Measurements from ENCODE around the gene FAM234B. TPM values are rescaled to one million over a fixed set of nuclear protein-coding genes. Genes with fewer than 3 reads are reported as not detected.

FAM234B gene
- total RNA-seq, 2 donors from 2014 or later: 14.7 to 24.3 TPM

- DNase-seq (ENCODE audit: low spot score): no peak
- 89% methylated on average over 5 of the region's 5 CpGs for WGBS
- Histone ChIP-seq H3K36me3 (no peaks in the 10 kb centered on the region), H3K27me3 (replicated peaks; ENCODE audit: insufficient read depth) (no peaks in the 10 kb centered on the region), H3K9me3 (no peaks in the 10 kb centered on the region), H3K4me3 (no peak overlapping the region), H3K4me1 (replicated peaks) (no peaks in the 10 kb centered on the region), H3K27ac (no peak overlapping the region)
- intact Hi-C loops (cut with DNase I): no loop called here
- no peak for TF ChIP-seq CTCF (IDR thresholded peaks at IDR 0.05)
- TF ChIP-seq POLR2A (IDR thresholded peaks at IDR 0.05): no peak
- TF ChIP-seq POLR2AphosphoS5 (IDR thresholded peaks at IDR 0.05): no peak
Measured at GRCh38 chr12:13087766-13088165, 43.6 kb downstream of the FAM234B start.

DNA sequence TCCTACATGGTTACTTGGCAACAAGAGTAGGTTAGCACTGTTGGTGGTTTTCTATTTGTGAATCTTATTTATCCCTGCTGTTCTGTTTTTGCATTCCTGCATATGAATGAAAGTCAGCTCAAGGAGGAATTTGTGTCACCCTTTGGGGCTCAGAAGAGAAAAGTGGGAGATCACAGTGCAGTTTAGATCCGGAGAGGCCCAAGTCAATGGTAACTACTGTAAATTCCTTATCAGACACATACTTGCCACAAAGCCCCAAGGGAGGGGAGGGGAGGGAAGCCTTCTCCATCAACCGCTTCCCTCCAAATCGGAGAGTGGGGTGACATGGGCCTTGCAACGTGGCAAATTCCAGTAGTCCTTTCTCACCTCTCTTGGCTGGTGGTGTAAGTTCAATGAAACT, 44.3 kb downstream of the FAM234B start:
- Histone ChIP-seq H3K27ac (no peak overlapping the region), H3K4me3 (no peak overlapping the region), H3K27me3 (replicated peaks; ENCODE audit: insufficient read depth) (no peaks in the 10 kb centered on the region), H3K4me1 (replicated peaks) (no peaks in the 10 kb centered on the region), H3K36me3 (no peaks in the 10 kb centered on the region), H3K9me3 (no peaks in the 10 kb centered on the region)
- DNase-seq (ENCODE audit: low spot score): no peak
- intact Hi-C loops (cut with DNase I): no loop called here
- TF ChIP-seq POLR2A (IDR thresholded peaks at IDR 0.05): no peak
- no peak for TF ChIP-seq CTCF (IDR thresholded peaks at IDR 0.05)
- no peak for TF ChIP-seq POLR2AphosphoS5 (IDR thresholded peaks at IDR 0.05)
- WGBS: 86% methylated on average over 4 of the region's 4 CpGs

- TF ChIP-seq POLR2AphosphoS5 (IDR thresholded peaks at IDR 0.05) (no peak), POLR2A (IDR thresholded peaks at IDR 0.05) (no peak), CTCF (IDR thresholded peaks at IDR 0.05) (no peak)
- H3K27ac ChIP-seq: no peak overlapping the region
- H3K27me3 ChIP-seq (replicated peaks; ENCODE audit: insufficient read depth): no peaks in the 10 kb centered on the region
- intact Hi-C loops (cut with DNase I): loop anchor here (10.0 kb wide), 2 partner anchors 175 to 305 kb away; partner anchors contain the start of gene APOLD1
- H3K9me3 ChIP-seq: no peaks in the 10 kb centered on the region
- H3K36me3 ChIP-seq: no peaks in the 10 kb centered on the region
- no peak for DNase-seq (ENCODE audit: low spot score)
- WGBS: 93% methylated on average over 4 of the region's 4 CpGs
- H3K4me1 ChIP-seq (replicated peaks): no peaks in the 10 kb centered on the region
- H3K4me3 ChIP-seq: no peak overlapping the region
Measured at GRCh38 chr12:13090054-13090453, 45.9 kb downstream of the FAM234B start.

DNA sequence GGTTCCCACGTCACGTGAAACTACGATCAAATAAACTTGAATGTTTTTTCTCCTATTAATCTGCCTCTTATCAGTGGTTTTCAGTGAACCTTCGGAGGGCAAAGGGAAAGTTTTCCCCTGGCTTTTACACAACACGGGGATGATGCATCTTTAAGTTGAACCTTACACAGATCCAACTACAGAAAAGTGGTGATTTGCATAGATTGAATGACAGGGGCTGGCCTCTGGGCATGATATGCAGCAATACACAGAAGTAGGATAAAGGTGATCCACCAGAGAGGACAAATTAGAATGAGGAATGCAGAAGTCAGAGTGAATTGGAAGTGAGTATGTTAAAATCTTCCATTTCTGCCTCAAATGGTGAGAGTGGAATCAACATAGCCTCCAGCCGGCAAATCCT, 47.7 kb downstream of the FAM234B start:
- Histone ChIP-seq H3K9me3 (no peaks in the 10 kb centered on the region), H3K4me3 (no peak overlapping the region), H3K27ac (no peak overlapping the region), H3K36me3 (no peaks in the 10 kb centered on the region), H3K4me1 (replicated peaks) (no peaks in the 10 kb centered on the region), H3K27me3 (replicated peaks; ENCODE audit: insufficient read depth) (no peaks in the 10 kb centered on the region)
- DNase-seq (ENCODE audit: low spot score): no peak
- WGBS: 96% methylated on average over 6 of the region's 6 CpGs
- intact Hi-C loops (cut with DNase I): loop anchor here (10.0 kb wide), 2 partner anchors 177 to 307 kb away; partner anchors contain the start of gene APOLD1
- TF ChIP-seq CTCF (IDR thresholded peaks at IDR 0.05): no peak
- TF ChIP-seq POLR2AphosphoS5 (IDR thresholded peaks at IDR 0.05): no peak
- no peak for TF ChIP-seq POLR2A (IDR thresholded peaks at IDR 0.05)

GRCh38 chr12:13093191-13093847, 49.1 kb downstream of the FAM234B start:
- no peak for TF ChIP-seq CTCF (IDR thresholded peaks at IDR 0.05)
- no peak for TF ChIP-seq POLR2A (IDR thresholded peaks at IDR 0.05)
- TF ChIP-seq POLR2AphosphoS5 (IDR thresholded peaks at IDR 0.05): no peak
- intact Hi-C loops (cut with DNase I): loop anchor here (10.0 kb wide), 2 partner anchors 179 to 309 kb away; partner anchors contain the start of gene APOLD1
- DNase-seq (ENCODE audit: low spot score): no peak
- Histone ChIP-seq H3K36me3 (no peaks in the 10 kb centered on the region), H3K4me3 (no peak overlapping the region), H3K27ac (no peak overlapping the region), H3K9me3 (no peaks in the 10 kb centered on the region), H3K4me1 (replicated peaks) (no peaks in the 10 kb centered on the region), H3K27me3 (replicated peaks; ENCODE audit: insufficient read depth) (no peaks in the 10 kb centered on the region)
- WGBS: 63% methylated on average over 7 of the region's 7 CpGs
